GM21360 (cell line): ENCODE results near the gene MBTPS1.
A peak's percentile ranks its signal among the peaks of the same experiment; 100 is the strongest.
"Not testable (repeated sequence)": the region's sequence is repeated elsewhere in the genome, so short reads cannot be mapped to it uniquely, and the experiment has no call there.

ENCODE experiments used
- ATAC-seq: cut with Tn5 transposase; IDR thresholded peaks from one replicate; pipeline ENCODE4 v1.9.1; 2021; ENCODE audit warnings: mild to moderate bottlenecking, moderate library complexity; ENCODE audit not compliant: unreplicated experiment

MBTPS1 gene

DNA sequence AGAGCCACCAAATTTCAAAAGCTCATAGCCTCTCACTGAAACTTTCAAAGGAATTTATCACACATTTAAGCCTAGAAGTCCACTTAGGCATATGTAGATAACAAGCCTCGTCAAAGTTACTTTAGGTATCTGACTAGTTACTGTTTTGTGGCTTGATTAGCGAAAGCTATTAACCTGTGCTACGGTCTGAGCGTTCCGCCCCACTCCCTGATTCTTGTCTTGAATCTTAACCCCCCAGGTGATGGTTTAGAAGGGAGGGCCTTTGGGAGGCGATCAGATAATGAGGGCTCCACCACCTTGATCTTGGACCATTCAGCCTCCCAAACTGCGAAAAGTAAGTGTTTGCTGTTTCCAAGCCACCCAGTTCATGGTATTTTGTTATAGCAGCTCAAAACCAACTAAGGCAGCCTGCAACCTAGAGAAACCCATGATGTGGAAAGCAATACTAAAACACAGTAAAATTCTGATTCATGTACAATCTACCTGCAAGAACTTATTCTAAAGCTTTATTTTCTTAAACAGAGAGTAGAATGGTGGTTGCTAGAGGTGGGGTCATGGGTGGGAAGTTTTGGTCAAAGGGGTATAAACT is 21.1 kb upstream of the MBTPS1 start:
- no peak for ATAC-seq

DNA sequence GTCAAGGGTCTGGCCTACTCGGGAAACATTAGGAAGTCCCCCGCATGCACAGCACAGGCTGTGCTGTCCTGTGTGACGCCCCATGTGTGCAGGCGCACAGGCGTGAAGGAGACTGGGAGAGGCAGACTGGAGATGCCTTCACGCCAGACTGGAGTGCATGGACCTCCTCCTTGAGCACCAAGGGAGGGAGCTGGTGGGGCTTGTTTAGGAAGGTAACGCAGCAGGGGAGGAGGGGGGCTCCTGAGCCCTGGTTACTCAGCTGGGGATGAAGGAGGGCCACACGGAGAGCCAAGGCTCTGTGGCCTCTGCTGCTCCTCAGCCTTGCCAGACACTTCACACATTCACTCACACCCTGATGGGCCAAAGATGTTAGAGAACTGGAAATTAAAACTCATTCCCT is 20.5 kb upstream of the MBTPS1 start:
- ATAC-seq, result no peak

DNA sequence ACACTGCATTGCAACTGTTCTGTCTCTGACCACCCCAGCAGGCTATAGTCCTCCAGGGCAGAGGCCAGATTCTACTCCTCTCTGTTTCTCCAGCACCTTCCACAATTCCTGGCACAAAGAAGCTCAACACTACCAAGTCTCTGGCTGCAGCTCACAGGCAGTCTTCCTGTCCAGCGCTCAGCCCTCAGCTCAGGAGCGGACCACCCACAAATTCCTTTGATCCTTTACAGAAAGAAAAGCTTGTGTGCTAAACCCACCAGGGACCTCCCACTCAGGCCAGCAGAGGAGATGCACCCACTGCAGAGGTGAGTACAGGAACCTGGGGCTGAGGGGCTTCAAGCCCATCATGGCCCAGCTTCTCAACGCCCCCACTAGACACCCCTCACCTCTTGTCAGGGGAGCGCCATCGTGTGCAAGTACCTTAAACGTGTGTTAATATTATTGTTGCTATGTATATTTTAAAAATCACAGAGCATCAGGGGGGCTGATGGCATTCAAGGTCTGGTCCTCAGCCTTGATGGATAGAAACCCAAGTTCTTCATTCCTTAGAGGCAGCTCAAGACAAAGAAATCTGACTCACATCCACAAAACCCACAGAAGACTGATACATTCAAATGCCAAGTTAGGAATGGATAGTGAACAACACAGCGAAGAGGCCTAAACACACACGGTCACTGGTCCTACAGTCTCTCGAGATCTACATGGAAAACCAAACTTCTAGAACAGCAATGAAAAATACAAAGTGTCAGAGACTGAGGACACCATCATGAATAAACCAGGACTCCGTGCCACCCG is 19.8 kb upstream of the MBTPS1 start:
- ATAC-seq, result no peak

DNA sequence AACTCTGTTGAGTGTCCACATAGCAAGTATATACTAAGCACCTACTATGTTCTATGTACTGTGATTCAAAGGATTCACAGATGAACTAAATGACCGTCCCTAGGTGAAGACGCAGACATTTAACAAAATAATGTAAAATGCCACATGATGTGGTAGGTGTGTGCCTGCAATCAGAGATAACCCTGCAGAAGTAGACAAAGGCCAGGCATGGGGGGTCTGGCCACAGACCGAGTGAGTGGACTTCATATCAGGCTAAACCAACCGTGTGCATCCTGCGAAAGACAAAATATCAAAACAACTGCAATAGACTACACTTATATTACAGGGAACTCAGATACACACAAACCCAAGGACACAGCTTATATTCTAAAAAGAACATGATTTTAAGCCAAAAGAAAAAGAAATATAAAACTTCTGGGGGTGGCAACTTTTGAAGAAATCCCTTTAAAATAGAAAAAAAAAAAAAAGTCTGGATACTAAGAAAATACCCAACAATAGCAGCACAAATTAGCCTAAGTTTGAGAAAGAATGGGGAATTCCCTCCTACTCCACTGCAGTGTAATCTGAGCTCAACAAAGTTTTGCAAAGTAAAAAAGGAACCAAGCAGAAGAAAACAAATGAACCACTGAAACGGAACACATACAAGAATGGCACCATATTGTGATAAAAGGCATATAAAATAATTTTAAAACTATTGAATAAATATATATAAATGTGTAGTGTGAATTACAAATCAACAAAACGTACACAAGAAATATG is 16.0 kb upstream of the MBTPS1 start:
- ATAC-seq, result no peak

DNA sequence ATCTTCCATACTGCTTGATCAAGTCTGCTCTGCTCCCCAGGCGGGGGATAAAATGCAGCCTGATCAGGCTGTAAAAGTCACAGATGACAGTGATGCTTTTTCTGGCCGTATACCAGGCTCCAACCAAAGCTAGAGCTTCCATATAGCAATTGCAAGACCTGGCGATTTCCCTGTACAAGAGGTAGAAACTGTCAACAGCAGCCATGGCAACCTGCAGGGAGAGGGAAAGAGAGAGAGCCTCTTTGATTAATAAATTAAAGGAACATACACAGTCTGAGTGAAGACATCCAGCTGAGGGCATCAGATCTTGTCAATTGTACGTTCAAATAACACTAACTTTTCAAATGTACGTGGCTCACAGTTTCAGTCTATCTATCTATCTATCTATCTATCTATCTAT is 14.4 kb upstream of the MBTPS1 start:
- ATAC-seq, result no peak

DNA sequence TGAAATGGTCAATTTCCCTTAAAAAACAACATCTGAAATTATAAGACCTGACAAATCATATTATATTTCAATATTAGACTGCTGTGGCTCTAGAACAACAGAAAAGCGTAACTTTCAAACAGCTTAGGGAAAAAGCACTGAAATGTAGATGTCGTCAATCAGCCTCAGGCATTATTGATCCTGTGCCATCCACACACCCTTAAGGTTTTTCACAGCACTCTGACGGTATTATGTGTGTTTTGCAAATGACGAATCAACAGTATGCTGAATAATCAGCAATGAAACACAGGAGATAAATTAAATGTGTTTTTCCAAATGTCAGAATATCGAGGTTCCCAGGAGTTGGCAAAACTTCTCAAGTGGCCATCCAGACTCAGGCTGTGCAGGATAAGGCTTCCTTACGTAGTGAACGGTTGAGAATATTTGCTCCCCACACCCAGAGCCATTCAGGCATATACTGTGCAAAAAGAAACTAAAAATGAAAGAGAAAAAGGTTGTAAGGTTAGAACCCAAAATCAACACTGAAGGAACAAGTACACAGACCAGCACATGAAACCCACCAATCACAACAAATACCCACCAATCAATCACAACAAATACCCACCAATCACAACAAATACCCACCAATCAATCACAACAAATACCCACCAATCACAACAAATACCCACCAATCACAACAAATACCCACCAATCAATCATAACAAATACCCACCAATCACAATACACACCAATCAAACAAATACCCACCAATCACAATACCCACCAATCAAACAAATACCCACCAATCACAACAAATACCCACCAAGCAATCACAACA is 7.7 kb upstream of the MBTPS1 start:
- no peak for ATAC-seq

DNA sequence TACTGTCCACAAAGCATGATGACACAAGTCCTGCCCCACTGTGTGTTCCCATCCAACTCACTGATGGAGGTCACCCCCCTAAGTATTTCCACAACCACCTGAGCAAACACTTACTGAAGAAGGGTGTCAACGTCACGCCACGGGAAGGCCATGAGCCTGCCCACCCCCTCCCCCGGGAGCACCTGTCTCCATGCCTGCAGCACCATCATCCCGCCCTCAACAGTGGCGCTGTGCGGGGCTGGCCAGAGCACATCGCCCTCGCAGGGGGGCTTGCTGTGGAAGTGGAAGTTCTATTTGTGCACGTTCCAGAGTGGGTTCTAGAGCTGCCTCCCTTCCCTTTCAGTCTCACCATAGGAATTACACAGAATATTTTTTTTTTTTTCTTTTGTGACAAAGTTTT is 4.3 kb upstream of the MBTPS1 start:
- ATAC-seq, result no peak

DNA sequence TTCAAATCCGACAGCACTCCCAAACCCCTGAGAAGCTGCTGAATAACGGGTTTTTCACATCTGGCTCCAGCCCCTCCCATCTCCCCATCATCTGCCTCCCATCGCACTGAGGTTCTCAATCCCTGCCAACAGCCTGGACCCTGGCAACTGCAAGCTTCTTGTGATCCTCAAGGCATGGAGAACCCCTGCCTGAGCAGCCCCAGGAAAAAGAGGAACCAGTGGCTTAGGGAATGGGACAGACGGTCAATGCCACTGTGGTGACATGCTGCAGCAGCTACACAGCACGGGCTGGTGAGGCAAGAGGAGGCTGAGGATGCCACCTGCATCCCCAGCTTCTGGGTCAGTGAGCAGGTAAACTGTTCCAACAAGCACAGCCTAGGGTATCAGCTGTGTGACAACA is 3.3 kb upstream of the MBTPS1 start:
- no peak for ATAC-seq

DNA sequence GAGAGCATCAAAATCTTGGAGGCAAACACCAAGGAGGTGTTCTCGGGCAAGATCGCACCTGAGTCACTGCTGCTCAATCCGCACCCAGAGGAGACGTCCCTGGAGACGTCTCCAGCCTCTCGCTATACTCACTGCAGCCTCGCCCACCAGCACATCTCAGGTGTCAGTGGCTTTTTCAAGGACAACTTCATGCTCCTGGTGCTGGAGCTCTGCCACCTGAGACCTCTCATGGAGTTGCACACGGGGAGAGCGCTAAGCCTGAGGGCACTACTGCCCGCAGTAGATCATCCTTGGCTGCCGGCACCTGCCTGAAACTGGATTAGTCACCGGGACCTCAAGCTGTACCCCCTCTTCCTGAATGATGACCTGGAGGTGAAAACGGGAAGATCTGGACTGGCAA is 2.6 kb upstream of the MBTPS1 start:
- ATAC-seq, result no peak

DNA sequence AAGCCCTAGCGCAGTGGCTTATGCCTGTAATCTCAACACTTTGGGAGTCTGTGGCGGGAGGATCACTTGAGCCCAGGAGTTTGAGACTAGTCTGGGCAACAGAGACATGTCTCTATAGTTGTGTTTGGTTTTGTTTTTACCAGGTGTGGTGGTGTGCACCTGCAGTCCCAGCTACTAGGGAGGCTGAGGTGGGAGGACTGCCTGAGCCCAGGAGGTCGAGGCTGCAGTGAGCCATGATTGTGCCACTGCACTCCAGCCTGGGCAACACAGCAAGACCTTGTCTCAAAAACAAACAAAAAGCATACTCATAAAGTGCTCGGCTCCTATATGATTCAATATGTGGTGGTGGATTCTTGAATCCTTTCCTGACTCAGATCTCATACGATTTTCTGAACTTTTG is 1.6 kb upstream of the MBTPS1 start:
- ATAC-seq, result not testable (repeated sequence)

DNA sequence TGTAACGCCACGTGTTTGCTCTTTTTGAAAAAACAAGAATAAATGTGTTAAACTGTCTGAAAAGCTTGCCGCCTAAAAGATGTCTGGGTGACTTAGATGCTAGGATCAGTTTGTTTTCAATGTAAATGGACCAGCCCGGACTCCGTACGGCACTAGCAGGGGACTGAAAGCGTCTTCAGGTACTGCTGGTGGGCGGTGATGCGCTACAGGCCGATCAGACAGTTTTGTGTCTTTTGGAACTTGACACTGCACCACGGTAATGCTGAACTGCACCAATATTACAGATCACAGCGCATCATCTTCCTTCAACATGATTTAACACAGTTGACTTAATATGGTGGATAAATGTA is 727 bp upstream of the MBTPS1 start:
- ATAC-seq, result no peak

DNA sequence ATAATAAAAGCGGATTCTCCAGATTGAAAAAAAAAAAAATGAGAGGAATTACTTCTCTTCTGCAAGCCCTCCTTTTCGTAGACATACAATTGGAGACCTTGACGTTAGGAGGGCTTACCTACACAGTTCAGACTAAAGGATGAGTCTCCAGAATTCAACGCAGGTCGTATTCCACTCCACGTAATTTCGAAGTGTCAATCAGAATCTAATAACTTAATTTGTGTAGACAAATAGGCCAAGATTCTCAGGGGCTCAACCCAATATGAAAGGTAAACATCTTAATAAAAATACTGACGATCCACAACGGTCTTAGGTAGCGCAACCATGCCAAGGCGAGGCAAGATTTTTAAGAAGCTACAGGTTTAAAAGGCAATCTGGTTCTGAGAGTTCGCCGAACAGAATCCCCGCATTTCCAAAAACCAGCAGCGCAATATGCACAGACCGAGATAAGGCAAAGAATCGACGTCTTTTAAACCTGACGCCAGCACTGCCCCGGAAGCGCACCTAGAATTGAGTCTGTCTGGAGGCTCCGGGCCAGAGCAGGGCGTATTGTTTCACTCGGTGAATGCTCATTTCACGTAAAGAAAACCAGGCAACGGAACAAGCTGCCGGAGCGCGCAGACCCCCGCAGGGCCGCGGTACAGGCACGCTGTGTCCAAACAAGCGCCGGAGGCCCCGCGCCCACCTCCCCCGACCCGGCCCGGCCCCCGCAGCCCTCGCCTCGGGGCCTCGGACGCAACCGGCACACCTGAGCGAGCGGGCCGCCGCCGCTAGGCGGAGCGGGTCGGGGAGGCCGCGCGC is 623 bp downstream of the MBTPS1 start:
- peak; percentile 22 for ATAC-seq

DNA sequence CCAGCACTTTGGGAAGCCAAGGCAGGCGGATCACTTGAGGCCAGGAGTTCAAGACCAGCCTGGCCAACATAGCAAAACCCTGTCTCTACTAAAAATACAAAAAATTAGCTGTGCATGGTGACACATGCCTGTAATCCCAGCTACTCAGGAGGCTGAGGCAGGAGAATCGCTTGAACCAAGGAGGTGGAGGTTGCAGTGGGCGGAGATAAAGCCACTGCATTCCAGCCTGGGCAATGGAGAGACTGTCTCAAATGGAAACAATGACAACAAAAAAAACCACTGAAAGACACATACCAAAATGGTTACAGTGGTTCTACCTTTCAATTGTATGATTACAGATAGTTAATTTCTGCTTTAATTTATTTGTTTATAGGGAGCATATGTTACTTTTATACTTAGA is 4.8 kb downstream of the MBTPS1 start:
- not testable (repeated sequence) for ATAC-seq

DNA sequence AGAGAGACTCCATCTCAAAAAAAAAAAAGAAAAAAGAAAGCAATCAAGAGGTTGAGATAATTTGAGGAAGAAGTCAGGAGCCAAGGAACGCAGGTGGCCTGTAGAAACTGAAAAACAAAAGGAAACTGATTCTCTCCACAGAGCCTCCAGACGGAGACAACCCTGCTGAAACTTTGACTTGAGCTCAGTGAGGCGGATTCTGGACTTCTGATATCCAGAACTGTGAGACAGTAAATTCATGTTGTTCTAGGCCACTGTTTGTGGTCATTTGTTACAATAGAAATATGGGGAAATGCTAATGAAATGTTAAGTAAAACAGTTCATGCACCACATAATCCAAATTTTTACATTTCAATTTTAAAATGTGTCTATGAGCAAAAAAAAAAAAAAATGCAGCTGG is 5.2 kb downstream of the MBTPS1 start:
- no peak for ATAC-seq

DNA sequence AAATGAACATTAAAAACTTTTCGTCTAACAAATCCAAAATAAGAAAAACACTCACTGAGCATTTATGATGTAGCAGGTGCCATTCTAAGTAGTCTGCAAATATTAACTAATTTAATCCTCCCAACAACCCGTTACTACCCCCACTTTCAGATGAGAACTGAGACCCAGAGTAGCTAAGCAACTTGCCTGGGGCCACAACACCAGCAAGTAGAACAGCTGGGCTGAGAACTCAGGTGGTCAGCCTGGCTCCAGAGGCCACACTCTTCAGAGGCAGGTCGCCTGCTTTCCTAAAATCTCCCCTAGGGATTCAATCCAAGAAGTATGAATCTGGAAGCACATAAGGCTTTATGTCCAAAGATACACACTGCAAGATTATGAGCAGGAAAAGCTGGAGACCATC is 6.2 kb downstream of the MBTPS1 start:
- no peak for ATAC-seq

DNA sequence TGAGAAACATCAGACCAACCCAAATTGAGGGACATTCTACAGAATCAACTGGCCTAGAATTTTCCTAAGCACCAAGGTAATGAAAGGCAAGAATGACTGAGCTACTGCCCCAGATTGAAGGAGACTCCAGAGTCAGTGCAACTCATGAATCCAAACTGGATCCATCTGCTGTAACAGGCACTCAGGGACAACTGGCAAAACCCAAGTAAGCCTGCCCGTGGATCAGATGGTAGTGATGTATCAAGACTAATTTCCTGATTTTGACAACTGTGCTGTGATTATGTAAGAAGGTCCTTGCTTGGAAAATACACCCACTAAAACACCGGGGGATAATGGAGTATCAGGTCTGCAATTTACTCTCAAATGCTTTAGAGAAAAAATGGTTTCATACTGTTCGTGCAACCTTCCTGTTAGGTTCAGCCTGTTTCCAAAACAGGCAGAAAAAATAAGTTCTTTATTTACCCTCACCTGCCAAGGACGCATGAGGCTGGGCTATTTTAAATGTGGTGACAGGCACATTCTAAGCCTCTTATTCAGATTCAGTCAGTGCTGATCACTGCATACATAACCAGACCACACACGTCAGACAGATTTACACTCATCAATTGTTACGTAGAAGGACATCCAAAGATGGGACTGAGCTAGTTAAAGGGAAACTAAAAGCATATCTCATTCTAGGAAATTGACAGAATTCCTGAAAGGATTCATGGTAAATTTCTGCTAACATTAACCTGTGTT is 7.0 kb downstream of the MBTPS1 start:
- ATAC-seq, result no peak

DNA sequence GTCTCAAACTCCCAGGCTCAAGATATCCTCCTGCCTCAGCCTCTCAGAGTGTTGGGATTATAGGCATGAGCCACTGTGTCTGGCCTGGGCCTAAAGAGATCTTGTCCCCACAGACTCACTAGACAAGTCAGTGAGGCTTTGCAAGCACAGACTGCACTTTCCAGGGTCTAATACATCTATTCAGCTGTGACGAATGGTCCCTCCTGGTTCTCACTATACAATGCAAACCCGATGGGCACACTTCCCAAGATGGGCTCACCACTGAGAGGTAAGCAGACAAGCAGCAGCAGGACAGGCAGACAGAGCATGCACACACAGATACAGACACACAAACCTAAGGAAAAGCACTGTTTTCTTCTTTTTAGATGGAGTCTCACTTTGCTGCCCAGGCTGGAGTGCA is 8.8 kb downstream of the MBTPS1 start:
- ATAC-seq, result no peak

DNA sequence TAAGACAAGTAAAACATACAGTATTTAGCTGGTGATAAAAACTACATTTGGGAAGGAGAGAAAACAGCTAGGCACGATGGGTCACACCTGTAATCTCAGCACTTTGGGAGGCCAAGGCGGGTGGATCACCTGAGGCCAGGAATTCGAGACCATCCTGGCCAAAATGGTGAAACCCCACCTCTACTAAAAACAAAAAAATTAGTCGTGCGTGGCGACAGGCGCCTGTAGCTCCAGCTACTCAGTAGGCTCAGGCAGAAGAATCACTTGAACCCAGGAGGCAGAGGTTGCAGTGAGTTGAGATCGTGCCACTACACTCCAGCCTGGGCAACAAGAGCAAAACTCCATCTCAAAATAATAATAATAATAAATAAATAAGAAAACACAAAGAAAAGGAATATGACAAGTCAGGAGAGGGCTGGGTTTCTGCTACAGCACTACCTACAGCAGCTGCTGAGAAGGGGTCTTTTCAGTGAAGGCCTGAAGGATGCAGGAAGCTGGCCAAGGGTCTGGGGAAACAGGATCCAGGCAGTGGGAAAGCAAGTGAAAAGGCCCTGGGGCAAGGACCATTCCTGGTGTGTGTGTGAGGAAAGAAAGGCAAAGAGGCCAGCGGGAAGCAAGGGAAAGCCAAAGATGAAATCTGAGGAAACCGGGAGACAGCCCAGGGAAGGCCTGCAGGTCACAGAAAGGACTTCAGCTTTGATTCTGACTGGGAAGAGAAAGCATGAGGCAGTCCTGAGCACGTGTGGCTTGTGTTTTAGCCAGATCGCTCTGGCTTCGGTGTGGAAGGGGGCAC is 10.6 kb downstream of the MBTPS1 start:
- ATAC-seq, result no peak

DNA sequence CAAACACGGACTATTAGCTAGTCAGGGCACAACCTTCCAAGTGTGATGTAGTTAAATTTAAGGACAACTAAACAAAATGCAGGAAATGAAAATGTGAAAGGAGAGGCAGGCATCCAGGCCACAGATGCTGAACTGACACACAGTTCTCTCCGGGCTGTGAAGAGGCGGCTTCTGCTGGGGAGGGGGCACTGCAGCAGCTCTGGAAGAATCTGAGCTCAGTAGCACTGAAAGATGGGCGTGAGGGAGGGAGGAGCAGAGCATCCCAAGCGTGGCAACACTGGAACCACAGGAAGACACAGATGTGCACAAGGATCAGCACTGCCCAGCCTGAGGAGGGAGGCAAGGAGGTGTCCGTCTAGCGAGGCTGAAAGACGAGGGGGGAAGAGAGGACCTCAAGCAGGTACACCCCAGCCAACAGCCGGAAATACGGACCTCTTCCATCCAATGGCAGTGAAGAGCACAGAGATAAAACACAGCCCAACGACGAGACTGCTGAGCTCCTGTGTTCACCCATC is 11.4 kb downstream of the MBTPS1 start:
- ATAC-seq, result no peak
